ENCODE results near the gene CSDE1. TPM values are rescaled to one million over a fixed set of nuclear protein-coding genes. Genes with fewer than 3 reads are reported as not detected.
"Not testable (repeated sequence)": the region's sequence is repeated elsewhere in the genome, so short reads cannot be mapped to it uniquely, and the experiment has no call there.

Gene CSDE1
- total RNA-seq, 1 experiment from 2014 or later = 294 TPM

DNA sequence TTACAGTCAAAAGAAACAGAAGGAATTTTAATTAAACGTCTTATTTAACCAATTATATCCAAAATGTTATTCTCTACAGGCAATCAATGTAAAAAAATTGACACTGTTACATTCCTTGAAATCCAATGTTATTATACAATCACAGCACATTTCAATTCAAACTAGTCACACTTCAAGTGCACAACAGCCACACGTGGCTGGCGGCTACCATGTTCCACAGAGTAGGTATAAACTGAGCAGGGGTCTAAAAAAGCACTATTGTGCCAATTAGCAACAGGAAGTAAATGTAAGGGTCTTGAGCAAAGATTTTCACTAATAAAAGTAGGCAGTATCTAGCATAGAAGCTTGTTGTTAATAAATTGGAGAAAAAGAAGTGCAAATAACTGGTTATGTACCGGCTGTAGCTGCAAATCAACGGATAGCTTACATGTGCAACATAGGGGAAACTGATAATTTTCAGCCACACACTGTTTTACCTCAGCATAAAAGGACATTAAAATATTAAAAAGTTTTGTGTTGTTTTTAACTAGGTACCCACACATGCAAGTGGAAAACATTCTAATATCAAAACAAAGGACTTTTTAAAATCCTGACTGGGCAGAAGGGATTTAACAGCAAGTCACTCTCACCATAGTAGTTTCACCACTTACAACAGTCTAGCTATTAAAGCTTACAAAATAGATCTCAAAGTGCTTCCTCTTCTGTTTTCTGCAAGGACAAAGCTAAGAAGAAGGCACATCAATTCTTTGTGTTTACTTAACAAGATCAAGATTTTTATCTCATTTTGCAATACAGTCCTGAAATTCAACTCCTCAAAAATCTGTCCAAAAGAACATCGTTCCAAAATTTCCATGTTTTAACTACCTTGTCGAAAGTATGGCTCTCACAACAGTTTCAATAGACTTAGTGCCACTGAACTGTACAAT is 2.5 kb downstream of the CSDE1 start:
- in situ Hi-C loops (cut with HindIII; ENCODE audit: low pct_unique_long_range_greater_than_20kb, low sequenced_read_pairs) = no loop called here
- DNase-seq (ENCODE audit: low read depth, low spot score) = no peak

DNA sequence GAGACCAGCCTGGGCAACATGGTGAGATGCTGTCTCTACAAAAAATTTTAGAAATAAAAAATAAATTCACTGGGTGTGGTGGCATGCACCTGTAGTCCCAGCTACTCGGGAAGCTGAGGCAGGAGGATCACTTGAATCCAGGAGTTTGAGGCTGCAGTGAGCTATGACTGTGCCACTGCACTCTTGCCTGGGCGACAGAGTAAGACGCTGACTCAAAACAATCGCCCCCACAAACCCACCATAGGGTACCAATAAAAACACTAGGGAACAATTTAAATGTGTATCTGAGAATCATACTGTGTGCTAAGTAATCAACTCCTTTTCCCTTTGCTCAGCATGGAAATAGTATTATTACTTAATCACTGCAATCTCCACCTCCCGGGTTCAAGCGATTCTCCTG is 4.1 kb downstream of the CSDE1 start:
- in situ Hi-C loops (cut with HindIII; ENCODE audit: low pct_unique_long_range_greater_than_20kb, low sequenced_read_pairs); DNase-seq (ENCODE audit: low read depth, low spot score): not testable (repeated sequence)

DNA sequence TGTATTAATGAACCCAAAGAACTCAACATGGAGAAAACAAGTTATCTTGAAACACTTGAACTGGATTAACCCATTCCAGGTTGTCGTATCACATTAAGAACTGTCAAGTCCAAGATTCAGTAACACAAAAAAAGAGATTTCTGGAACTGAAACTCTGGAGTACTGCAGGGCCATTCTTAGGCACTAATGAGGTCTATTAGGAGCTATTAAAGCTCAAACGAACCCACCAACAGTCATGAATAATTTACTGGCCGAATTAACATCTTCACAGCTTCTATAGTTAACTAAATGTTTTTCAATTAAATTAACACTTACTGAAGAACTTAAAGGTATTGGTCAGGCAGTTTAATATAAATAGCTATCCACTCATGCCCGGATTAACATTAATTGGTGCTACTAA is 4.6 kb downstream of the CSDE1 start:
- DNase-seq (ENCODE audit: low read depth, low spot score) = no peak
- in situ Hi-C loops (cut with HindIII; ENCODE audit: low pct_unique_long_range_greater_than_20kb, low sequenced_read_pairs) = no loop called here

DNA sequence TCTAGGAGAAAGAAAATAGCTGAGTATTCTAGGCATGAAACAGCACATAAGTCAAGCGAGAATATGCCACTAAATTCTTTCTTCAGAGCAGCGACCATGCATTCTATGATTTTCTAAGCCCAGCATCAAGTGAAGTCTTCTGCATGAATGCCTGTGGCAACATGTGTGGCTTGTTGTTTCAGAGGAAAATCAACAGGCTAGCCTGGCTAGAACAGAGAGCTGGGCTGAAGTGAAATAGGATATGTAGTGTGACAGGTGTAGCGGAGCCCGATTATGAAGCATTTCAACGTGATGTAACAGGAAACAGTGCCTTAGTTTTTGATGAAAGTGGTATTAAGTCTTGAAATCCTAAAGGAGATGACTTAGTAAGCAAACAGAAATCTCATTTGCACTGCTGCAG is 7.0 kb downstream of the CSDE1 start:
- in situ Hi-C loops (cut with HindIII; ENCODE audit: low pct_unique_long_range_greater_than_20kb, low sequenced_read_pairs) = no loop called here

DNA sequence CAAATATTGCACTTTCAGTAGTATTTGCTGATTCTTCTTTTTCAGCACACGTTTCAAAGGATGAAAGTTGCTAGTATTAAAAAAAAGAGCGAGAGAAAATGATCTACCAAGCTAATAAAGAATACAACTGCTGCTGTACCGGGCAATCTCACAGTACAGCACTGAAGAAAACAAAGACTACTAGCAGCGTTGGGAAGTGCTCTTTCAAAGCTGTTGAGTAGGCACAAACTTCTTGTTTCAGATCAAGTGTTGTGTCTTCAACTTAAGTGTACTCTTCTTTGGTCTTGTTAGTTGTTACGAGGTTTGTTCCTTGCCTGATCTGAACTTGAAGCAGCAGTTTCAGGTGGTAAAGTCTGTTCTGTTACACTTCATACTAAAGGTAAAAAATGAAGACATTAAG is 7.9 kb downstream of the CSDE1 start:
- DNase-seq (ENCODE audit: low read depth, low spot score) = no peak
- in situ Hi-C loops (cut with HindIII; ENCODE audit: low pct_unique_long_range_greater_than_20kb, low sequenced_read_pairs) = no loop called here

More for the DNA sequence above, 7.0 kb downstream of the CSDE1 start:
- DNase-seq (ENCODE audit: low read depth, low spot score) = no peak

DNA sequence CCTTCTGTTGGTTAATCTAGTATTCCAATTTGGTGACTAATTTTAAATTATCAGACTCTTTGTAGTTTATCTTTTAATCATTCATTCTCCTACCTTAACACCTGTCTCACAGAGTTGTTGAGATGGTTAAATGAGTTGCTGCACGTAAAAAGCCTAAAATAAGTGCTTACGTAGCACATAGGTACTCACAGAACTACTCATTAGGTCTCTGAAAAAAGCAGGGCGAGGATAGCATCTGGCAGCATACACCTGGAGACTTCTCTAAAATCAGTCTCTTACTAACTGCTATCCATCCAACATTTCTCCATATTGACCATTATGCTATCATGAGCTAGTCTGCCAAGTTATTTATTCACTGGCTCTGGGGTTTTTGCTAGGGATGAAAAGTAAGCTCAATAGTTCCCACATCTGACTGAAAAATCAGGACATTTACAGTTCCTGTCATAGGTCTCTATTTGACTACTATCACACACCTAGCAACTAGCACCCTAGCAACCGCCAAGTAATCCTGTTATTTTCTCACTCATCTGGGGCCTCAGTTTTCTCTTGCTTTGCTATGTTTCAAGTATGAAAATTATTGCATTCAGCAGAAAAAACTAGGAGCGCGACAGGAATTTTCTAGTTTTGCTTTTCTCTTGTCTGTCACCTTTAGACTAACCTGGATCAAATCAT is 11.2 kb downstream of the CSDE1 start:
- no peak for DNase-seq (ENCODE audit: low read depth, low spot score)
- in situ Hi-C loops (cut with HindIII; ENCODE audit: low pct_unique_long_range_greater_than_20kb, low sequenced_read_pairs) = no loop called here

DNA sequence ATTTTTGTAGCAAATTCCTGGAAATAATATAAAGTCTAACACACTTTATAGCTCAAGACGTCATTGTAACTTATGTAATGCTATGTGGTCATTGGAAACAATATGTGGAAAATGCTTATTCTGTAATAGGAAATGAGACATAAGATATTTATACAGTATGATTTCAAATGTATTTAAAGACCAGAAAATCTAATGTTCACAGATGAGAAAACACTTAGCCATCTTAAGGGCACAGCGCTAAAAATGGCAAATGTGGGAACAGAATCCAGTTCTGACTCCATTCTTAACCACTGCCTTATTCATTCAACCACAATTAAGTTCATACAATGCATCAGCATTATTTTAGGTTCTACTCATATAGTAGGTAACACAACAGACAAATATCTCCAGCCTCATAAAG is 12.5 kb downstream of the CSDE1 start:
- no peak for DNase-seq (ENCODE audit: low read depth, low spot score)
- in situ Hi-C loops (cut with HindIII; ENCODE audit: low pct_unique_long_range_greater_than_20kb, low sequenced_read_pairs) = no loop called here

DNA sequence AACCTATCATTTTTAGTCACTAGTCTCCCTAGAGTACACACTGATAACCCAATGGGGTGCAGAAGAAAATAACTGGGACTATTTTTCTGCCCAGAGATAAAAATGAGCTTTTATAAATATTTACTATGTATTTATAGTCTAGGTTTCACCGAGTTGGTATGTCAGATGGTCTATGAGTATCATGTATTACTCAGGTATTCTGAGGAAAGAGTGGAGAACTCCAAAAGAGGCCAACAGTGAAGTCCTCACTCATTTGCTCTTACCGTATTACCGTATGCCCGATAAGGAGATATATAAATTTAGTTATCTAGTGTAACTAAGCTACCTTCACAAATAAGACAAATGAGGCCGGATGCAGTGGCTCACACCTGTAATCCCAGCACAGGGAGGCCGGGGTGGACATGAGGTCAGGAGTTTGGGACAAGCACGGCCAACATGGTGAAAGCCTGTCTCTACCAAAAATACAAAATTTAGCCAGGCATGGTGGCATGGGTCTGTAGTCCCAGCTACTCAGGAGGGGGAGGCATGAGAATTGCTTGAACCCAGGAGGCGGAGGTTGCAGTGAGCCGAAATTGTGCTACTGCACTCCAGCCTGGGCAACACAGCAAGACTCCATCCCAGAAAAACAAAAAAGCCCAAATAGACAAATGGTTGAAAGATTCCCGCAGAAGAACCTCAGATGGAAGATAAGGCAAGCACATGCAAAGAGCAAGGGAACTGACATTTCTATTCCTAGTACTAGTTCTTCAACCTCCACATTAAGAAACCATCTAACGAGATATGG is 15.6 kb downstream of the CSDE1 start:
- in situ Hi-C loops (cut with HindIII; ENCODE audit: low pct_unique_long_range_greater_than_20kb, low sequenced_read_pairs) = no loop called here
- no peak for DNase-seq (ENCODE audit: low read depth, low spot score)

DNA sequence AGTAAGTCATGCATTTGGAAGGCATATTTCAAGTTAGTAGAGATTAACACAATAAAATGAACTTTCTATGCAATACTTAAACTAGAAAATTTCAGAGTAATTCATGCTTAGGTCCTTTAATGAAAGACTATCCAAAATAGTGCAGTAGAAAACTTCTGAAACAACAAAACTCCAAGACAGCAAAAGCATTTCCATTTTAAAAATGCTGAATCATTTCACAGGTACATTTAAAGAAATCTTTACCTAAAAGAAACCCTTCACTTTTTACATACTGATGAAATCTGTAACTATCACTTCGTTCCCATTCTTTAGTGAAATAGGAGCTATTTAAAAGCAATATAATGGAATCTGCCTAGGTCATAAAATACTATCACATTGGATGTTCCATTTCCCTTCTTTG is 17.5 kb downstream of the CSDE1 start:
- in situ Hi-C loops (cut with HindIII; ENCODE audit: low pct_unique_long_range_greater_than_20kb, low sequenced_read_pairs) = no loop called here
- no peak for DNase-seq (ENCODE audit: low read depth, low spot score)

DNA sequence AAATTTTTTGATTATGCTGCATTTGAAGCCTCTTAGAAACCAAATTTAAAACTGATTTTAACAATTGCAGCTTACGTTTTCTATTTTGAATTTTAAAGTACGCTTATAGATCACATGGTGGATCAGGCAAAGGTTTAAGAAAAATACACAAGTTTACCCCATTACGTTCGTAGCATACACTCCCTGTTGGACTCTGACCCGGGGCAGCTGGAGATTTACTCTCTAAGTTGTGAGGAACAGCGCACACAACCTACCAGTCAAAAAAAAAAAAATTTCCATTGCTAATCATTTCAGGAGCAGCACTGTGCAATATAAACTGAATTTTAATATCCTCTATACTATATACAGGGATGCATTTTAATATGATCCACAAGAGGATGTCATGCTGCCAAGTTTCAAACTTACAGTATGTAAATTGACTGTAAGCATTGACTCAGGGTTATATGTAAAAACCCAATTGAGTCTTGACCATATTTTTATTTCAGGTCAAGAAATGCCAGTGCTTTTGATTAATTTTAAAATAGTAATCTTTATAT is 20.4 kb downstream of the CSDE1 start:
- in situ Hi-C loops (cut with HindIII; ENCODE audit: low pct_unique_long_range_greater_than_20kb, low sequenced_read_pairs) = no loop called here
- no peak for DNase-seq (ENCODE audit: low read depth, low spot score)

DNA sequence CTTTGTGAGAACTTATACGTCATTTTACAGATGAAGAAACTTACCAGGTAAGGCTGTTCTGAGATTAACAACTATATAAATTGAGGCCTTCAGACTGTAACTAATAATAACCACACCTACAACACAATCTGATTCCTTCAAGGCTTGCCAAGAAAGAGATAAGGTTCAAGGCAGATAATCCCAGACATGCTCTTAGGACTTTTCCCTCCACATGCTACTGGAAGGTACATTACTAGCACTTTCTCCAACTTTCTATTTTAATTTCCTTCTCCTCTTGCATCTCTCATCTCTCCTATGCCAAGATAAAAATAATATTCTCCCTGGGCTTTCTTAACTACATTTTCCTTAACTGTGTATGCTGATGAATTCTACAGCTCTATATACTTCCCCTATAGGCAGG is 22.3 kb downstream of the CSDE1 start:
- no peak for DNase-seq (ENCODE audit: low read depth, low spot score)
- in situ Hi-C loops (cut with HindIII; ENCODE audit: low pct_unique_long_range_greater_than_20kb, low sequenced_read_pairs) = no loop called here

DNA sequence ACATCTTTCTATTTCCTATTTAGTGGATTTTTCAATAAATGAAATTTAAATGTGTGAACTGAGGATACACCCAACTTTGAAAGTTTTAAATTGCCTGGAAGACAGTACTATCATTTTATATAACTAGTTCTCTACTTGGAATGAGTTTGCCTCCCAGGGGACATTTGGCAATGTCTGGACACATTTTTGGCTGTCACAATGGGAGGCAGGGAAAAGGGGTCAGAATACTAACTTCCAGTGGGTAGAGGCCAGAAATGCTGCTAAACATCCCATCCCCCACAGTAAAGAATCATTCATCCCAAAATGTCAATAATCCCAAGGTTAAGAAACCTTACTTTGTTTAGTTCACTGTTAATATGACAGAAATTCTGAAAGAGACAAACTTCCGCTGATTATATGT is 28.0 kb downstream of the CSDE1 start:
- no peak for DNase-seq (ENCODE audit: low read depth, low spot score)
- in situ Hi-C loops (cut with HindIII; ENCODE audit: low pct_unique_long_range_greater_than_20kb, low sequenced_read_pairs) = no loop called here

DNA sequence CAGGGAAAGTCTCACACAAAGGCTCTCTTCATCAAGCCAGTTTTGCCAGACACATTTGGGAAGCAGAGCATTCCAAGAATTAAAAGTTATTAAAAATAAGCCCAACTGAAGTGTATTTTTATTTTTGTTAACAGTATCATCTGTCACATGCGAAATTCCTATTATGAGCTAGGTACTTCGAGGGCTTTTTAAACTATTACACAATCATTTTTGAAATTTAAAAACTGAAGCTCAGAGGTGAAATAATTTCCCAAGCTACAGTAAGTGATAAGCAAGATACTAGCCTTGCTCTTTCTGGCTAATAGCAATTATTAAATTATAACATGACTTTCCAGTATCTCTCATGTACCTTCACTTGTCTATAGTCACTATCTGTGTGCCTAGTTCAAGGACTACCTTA is 29.2 kb downstream of the CSDE1 start:
- in situ Hi-C loops (cut with HindIII; ENCODE audit: low pct_unique_long_range_greater_than_20kb, low sequenced_read_pairs) = no loop called here
- DNase-seq (ENCODE audit: low read depth, low spot score) = no peak

DNA sequence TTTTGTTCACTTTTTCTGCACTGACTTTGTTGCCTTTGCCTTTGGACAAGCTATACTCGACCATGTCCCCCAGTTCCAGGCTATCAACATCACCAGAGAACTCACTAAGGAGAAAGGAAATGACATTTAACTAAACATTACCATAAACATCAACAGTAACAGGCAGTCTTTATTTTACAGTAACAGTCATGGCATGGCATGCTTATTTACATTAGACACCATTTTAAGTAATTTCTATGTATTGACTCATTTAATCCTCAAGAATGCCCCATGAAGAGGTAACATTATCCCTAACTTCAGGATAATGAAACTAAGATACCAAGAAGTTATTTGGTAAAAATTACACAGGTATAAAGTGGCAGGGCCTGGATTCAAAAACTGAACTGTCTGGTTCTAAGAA is 32.6 kb downstream of the CSDE1 start:
- in situ Hi-C loops (cut with HindIII; ENCODE audit: low pct_unique_long_range_greater_than_20kb, low sequenced_read_pairs) = no loop called here
- no peak for DNase-seq (ENCODE audit: low read depth, low spot score)

DNA sequence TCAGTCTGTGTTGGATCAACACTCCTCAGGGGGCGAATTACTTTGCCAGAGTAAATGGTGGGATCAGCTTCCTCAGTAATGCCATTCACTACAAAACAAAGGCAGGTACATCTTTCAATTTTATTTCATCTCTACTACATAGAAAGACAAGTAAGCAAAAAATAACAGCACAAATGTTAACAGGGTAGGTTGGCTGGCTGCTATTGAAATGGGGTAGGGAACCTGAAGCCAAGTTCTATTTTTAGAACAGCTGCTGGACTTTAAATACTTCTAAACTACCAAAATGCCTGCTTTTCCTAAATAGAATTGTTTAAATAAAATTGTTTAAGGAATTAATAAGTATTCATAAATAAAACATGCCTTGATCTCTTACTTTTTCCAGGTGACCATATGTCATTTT is 33.9 kb downstream of the CSDE1 start:
- no peak for DNase-seq (ENCODE audit: low read depth, low spot score)
- in situ Hi-C loops (cut with HindIII; ENCODE audit: low pct_unique_long_range_greater_than_20kb, low sequenced_read_pairs) = no loop called here

DNA sequence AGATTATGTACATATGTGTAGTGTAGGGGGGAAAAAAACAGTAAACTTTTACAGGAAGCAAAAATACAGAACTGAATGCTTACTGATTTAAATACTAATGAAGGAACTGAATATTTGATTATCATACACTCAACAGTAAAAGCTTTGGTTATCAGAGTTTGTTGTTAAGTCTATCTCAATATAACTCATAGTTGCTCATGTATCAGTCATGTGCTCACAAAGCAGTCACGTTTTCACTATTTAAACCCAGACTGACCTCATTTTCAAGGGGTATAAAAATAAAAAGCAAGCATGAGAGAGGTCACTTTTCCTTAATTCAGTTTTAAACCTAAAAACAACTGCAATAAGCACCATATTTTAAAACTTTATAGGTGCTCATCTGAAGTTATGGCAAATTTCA is 34.3 kb downstream of the CSDE1 start:
- no peak for DNase-seq (ENCODE audit: low read depth, low spot score)
- in situ Hi-C loops (cut with HindIII; ENCODE audit: low pct_unique_long_range_greater_than_20kb, low sequenced_read_pairs) = no loop called here

DNA sequence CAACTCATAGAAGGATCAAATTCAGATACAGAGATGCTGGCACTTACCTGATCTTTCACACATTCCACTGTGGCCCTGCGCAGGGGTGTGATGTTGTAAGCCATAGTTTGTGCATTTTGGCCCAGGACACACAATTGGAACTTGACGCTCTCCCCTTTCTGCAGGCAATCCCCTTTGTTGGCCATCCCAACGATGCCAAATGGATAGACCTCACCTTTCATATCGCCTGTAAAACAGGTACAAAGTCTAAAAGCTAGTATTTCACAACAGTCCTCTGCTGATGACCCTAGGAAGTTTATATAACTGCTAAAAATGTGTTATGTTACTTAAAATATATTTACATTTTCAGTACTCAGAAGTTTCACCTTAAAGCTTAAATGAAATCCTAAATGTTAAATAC is 37.3 kb downstream of the CSDE1 start:
- DNase-seq (ENCODE audit: low read depth, low spot score) = no peak
- in situ Hi-C loops (cut with HindIII; ENCODE audit: low pct_unique_long_range_greater_than_20kb, low sequenced_read_pairs) = no loop called here

DNA sequence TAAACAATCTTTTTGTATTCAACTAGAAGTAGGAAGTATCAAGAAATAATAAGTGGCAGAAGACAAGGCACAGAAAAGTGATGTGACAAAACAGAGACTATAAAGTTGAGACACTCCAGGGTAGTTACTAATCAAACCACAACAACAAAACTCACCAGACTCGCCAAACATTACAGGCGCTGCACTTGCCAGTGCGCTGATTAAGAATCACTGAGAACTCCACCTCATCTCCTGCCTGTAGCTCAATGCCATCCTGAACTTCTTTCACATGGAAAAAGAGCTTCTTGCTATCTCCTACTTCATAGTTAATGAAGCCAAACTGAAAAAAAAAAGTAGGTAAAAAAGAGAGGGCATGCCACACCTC is 38.4 kb downstream of the CSDE1 start:
- in situ Hi-C loops (cut with HindIII; ENCODE audit: low pct_unique_long_range_greater_than_20kb, low sequenced_read_pairs) = no loop called here
- no peak for DNase-seq (ENCODE audit: low read depth, low spot score)

Measured in SK-MEL-5 (cell line).